GM19324 (cell line): ENCODE results near the gene JUP.
"Not testable (repeated sequence)": the region's sequence is repeated elsewhere in the genome, so short reads cannot be mapped to it uniquely, and the experiment has no call there.

Experiments
- ATAC-seq: cut with Tn5 transposase; IDR thresholded peaks from one replicate; pipeline ENCODE4 v1.9.1; 2021; ENCODE audit warnings: mild to moderate bottlenecking, moderate library complexity; ENCODE audit not compliant: unreplicated experiment, low FRiP score

JUP gene

DNA sequence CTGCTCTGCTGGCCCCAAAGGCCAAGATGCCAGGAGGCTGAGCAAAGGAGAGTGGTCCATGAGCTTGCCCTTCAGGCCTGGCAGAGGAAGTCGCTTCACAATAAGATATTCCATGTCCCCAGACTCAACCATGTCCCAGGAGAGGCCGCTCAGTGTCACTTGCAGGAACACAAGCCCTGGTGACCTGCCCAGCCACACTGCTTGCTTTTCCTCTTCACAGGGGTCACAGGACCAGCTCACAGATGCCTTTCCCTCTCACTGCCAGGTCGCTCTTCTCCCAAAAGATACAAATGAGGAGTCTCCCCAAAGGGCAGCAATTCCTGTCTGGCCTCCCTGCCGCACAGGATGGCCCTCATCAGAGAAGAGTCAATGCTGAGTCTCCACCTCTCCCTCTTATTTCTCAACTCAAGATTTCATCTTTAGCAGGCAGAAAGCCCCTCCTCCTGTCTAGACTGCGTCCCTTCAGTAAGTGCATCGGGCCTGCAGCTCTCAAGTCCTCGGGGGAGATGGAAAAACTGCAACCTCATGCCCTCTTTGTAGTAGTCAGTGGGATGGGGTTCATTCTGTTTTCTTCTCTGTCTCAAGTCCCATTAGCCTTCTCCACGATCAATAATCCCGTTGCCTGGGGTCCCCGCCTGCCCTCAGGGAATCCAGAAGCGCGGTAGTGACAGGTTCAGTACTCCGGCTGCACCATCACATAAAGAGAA is 5.0 kb downstream of the JUP start:
- ATAC-seq = no peak

GRCh38 chr17:41779954-41780353 is 6.6 kb downstream of the JUP start:
- no peak for ATAC-seq

GRCh38 chr17:41777574-41778188 is 8.8 kb downstream of the JUP start:
- ATAC-seq = no peak

DNA sequence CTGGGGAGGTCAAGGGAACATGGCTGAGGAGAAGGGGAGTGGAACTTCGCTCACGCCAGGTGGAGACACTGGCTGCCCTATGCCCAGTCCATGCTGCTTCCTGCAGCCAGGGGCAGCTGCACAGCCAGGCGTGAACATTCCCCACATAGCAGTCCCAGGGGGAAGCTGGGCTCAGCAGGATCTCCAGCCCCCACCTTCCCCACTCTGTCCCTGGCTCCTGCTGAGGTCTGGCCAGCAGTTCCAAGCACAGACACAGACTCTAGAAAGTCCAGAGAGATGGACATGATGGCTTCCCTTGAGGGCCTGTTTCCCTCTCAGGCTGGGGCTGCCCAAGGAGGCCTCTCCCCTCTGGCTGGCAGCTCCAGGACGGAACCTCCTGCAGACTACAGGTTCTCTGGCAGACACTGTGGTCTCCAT is 9.3 kb downstream of the JUP start:
- no peak for ATAC-seq

- ATAC-seq = not testable (repeated sequence)
Observed at GRCh38 chr17:41776262-41776900, 10.1 kb downstream of the JUP start.

DNA sequence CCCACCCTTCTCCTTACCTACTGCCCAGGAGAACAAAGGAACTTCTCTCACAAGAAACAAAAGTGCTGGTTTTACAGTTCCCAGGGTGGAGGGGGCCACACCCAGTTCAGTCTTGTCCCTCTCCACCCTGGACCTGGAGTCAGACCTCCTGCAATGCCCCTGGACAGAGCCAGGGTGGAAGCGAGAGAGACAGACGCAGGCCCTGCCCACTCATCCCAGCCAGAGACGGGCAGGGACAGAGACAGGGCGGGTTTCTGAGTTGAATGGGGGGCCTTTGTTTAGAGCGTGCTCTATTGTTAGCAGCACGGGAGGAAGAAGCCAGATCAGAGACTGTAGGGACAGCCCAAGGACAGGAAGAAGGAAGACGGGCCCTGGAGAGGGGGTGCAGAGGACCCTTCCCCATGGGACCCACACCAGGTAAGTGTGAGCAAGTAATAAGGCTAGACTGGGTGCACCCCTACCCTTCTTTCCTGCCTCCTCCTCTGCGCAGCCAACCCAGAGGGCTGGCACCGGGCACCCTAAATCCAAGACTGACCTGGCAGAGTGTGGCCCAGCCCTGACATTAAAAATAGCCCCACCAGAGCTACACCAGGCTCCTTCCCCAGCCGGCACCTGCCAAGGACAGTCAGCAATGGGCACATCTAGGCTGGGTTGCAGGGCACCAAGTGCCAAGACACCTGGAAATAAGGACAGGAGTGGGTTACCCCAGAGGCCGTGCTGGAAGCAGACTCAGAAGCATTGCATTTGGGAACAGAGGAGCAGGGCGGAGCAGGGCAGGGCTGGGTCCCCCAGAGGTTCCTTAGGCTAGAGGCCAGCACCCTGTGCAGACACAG is 10.9 kb downstream of the JUP start:
- no peak for ATAC-seq

DNA sequence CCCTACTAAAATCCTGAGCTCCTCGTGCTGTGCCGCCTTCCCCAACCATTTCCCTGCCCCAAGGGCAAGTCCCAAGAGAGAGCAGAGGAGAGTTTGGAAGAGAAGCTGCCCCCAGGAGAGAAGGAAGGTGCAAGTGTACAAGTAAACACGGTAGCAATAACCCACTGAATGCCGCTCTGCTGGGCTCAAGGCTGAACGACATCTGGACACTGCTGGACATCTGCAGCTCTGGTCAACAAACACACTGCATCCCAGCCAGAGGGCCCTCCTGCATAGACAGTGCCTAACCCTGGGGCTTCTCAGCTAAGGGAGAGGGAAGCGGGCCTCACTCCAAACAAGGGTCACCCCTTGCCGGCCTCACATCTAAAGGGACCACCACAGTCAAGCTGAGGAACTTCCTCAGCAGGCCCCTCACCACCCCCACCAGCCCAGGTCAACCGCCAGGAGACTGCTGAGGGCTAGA is 12.7 kb downstream of the JUP start:
- ATAC-seq = no peak

DNA sequence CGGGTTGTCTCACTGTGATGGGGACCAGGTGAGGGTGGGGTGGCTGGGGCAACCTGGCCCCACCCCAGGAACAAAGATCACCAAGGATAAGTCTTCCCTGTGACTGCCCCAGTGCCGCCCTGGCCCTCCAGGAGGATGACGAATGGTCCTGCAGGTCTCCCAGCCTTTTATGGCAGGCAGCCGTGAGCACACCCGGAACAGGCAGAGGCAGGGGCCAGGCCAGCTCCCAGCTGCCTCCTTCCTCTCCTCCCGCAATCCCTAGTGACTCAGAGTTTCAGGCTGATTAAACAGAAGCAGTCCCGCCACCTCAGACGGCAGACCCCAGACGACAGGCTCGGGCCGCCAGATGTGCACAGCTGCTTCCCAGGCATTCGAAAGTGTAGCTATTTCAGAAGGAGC is 13.3 kb downstream of the JUP start:
- no peak for ATAC-seq

- no peak for ATAC-seq
Observed at GRCh38 chr17:41772586-41773189, 13.8 kb downstream of the JUP start.

DNA sequence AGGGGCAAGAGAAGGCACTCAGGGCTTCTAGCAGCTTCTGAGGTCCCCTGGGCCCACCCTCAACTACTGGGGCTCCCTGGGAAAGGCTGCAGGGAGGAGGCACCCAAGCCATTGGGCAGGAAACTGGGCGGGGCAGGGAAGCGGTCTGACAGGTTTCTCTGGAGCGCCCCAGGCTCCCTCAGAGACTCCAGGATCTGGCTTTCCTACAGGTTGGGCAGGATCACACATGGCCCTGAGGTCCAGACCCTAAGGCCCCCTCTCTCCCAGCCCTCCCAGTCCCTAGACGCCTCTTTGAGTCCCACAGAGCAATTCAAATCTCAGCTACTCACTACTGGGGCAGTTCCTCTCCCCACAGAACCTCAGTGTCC is 14.3 kb downstream of the JUP start:
- ATAC-seq = no peak

GRCh38 chr17:41771389-41772206 is 14.9 kb downstream of the JUP start:
- ATAC-seq = no peak

DNA sequence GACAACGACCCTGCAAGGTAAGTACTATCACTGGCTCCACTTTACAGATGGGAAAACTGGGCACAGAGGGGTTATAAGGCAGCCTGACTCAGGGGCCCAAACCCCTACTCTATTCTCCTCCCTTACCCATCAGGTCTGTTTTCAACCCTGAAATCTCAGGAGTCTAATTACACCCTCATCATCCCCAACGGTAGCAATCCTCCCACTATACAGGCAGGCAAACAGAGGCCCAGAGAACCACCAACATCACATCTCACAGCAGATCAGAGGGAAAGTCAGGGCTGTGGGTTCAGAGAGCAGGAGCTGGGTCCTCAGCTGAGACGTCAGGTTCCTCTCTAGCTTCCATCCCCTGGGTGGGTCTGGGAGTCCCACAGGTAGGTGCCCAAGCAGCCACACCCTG is 16.5 kb downstream of the JUP start:
- ATAC-seq = no peak

- ATAC-seq = no peak
Observed at GRCh38 chr17:41769346-41769862, 17.1 kb downstream of the JUP start.

GRCh38 chr17:41768682-41769288 is 17.7 kb downstream of the JUP start:
- no peak for ATAC-seq

GRCh38 chr17:41767324-41768042 is 19.0 kb downstream of the JUP start:
- no peak for ATAC-seq

DNA sequence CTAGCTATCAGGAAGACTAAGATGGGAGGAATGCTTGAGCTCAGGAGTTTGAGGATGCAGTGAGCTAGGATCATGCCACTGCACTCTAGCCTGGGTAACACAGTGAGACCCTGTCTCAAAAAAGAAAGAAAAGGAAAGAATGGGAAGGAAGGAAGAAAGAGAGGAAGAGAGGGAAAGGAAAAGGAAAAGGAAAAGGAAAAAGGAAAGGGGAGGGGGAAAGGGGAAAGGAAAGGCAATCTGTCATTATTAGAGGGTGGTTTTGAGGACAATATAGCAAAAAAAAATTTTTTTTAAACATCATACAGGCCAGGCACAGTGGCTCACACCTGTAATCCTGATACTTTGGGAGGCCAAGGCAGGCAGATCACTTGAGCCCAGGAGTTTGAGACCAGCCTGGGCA is 20.4 kb downstream of the JUP start:
- ATAC-seq = no peak

GRCh38 chr17:41763327-41763726 is 23.2 kb downstream of the JUP start:
- ATAC-seq = no peak

GRCh38 chr17:41762841-41763240 is 23.7 kb downstream of the JUP start:
- ATAC-seq = no peak
